ENCODE measurements around the gene SPON1. TPM values are rescaled to one million over a fixed set of nuclear protein-coding genes. Genes with fewer than 3 reads are reported as not detected.

SPON1 gene
- total and polyA plus RNA-seq, 10 of the 15 experiments (the other 5 are each of a cell fraction or from before 2014, with no cell fraction given), result 0.13 to 1.1 (median 0.18) TPM; not detected in 5

- DNase-seq (ENCODE audit: low read depth, low spot score), result no peak
- SMC1A ChIA-PET (ENCODE audit: uncharacterized antibody, unreplicated experiment), result interaction anchor here (1.2 kb wide), 1 partner anchor 42 kb away, joined by 3 read pairs; no protein-coding TSS in a partner anchor
- CTCF ChIA-PET, result interaction anchor here (0.7 to 2.2 kb wide), 4 partner anchors 16 to 152 kb away, joined by 3 to 6 read pairs (median 4); no protein-coding TSS in a partner anchor
These were observed 304.1 kb downstream of the SPON1 start for GRCh38 chr11:14266622-14267021.

GRCh38 chr11:14267861-14268635, 305.5 kb downstream of the SPON1 start:
- FAIRE-seq (no peak), DNase-seq (ENCODE audit: low read depth, low spot score) (no peak), ATAC-seq (no peak)
- Histone ChIP-seq H3K27ac (ENCODE audit: control insufficient read depth, insufficient read depth) (no peak overlapping the region), H3K4me1 (ENCODE audit: control insufficient read depth, insufficient read depth, low read length) (peaks cover 21% of the 10 kb centered on the region), H3K4me2 (ENCODE audit: control insufficient read depth, insufficient read depth) (no peak overlapping the region), H3K79me2 (ENCODE audit: control insufficient read depth, insufficient read depth, low read length) (no peaks in the 10 kb centered on the region), H4K20me1 (ENCODE audit: control insufficient read depth, insufficient read depth) (no peaks in the 10 kb centered on the region), H3K9me3 (replicated peaks; ENCODE audit: control insufficient read depth, insufficient read depth, low read length) (no peaks in the 10 kb centered on the region), H3K27me3 (replicated peaks in 1 of 2; ENCODE audit: control insufficient read depth in 2 of 2, insufficient read depth in 2 of 2, low read length in 1 of 2) (no peaks in the 10 kb centered on the region), H3K36me3 (ENCODE audit: control insufficient read depth in 2 of 2, insufficient read depth in 2 of 2, low read length in 1 of 2) (no peaks in the 10 kb centered on the region; a peak in 1 of 4 replicates), H2AFZ (ENCODE audit: control insufficient read depth, low read depth, low read length) (no peak overlapping the region), H3K4me3 (no peak overlapping the region), H3K9ac (ENCODE audit: control insufficient read depth, insufficient read depth, low read length) (no peak overlapping the region)
- intact Hi-C loops (cut with micrococcal nuclease; ENCODE audit: unreplicated experiment) (no loop called here), in situ Hi-C loops (cut with MboI) (no loop called here)
- WGBS (ENCODE audit: insufficient coverage, insufficient replicate concordance, low lambda C conversion rate, missing lambda C conversion rate), result 99% methylated on average over 6 of the region's 6 CpGs
- CTCF ChIA-PET, result interaction anchor here (1.3 to 2.2 kb wide), 2 partner anchors 40 to 151 kb away, joined by 3 to 6 read pairs; no protein-coding TSS in a partner anchor
- POLR2A ChIA-PET, result no interaction called here
- RAD21 ChIA-PET (ENCODE audit: unreplicated experiment), result no interaction called here
- SMC1A ChIA-PET (ENCODE audit: uncharacterized antibody, unreplicated experiment), result interaction anchor here (1.2 kb wide), 1 partner anchor 9 kb away, joined by 4 read pairs; no protein-coding TSS in a partner anchor
- BruUV-seq (replicated peaks), result no TSS peak
- TF ChIP-seq TAF1 (IDR thresholded peaks at IDR 0.05; ENCODE audit: borderline replicate concordance, low read depth, low read length) (no peak), MTA3 (IDR thresholded peaks at IDR 0.05; ENCODE audit: borderline replicate concordance, low read length) (no peak), CBX5 (IDR thresholded peaks at IDR 0.05; ENCODE audit: low read depth) (no peak), NR2F1 (conservative IDR thresholded peaks at IDR 0.05) (no peak), ZBTB11 (CRISPR knock-in tag; IDR thresholded peaks at IDR 0.05) (no peak), CEBPZ (IDR thresholded peaks at IDR 0.05; ENCODE audit: low read depth, low read length) (no peak), BMI1 (IDR thresholded peaks at IDR 0.05; ENCODE audit: borderline replicate concordance) (no peak), IKZF1 (conservative IDR thresholded peaks at IDR 0.05) (no peak)

More at GRCh38 chr11:14266622-14267021, 304.1 kb downstream of the SPON1 start:
- POLR2A ChIA-PET, result interaction anchor here (1.1 kb wide), 1 partner anchor 188 kb away, joined by 3 read pairs; no protein-coding TSS in a partner anchor
- Histone ChIP-seq H4K20me1 (ENCODE audit: control insufficient read depth, insufficient read depth) (no peaks in the 10 kb centered on the region), H3K27ac (ENCODE audit: control insufficient read depth, insufficient read depth) (no peak overlapping the region), H3K4me2 (ENCODE audit: control insufficient read depth, insufficient read depth) (no peak overlapping the region), H3K27me3 (replicated peaks in 1 of 2; ENCODE audit: control insufficient read depth in 2 of 2, insufficient read depth in 2 of 2, low read length in 1 of 2) (no peaks in the 10 kb centered on the region), H3K4me3 (no peak overlapping the region), H3K4me1 (ENCODE audit: control insufficient read depth, insufficient read depth, low read length) (peaks cover 14% of the 10 kb centered on the region), H3K9me3 (replicated peaks; ENCODE audit: control insufficient read depth, insufficient read depth, low read length) (no peaks in the 10 kb centered on the region), H3K79me2 (ENCODE audit: control insufficient read depth, insufficient read depth, low read length) (no peaks in the 10 kb centered on the region), H3K9ac (ENCODE audit: control insufficient read depth, insufficient read depth, low read length) (no peak overlapping the region), H2AFZ (ENCODE audit: control insufficient read depth, low read depth, low read length) (no peak overlapping the region), H3K36me3 (ENCODE audit: control insufficient read depth in 2 of 2, insufficient read depth in 2 of 2, low read length in 1 of 2) (no peaks in the 10 kb centered on the region; a peak in 1 of 4 replicates)
- WGBS (ENCODE audit: insufficient coverage, insufficient replicate concordance, low lambda C conversion rate, missing lambda C conversion rate), result 100% methylated on average over 1 of the region's 1 CpG
- in situ Hi-C loops (cut with MboI) (no loop called here), intact Hi-C loops (cut with micrococcal nuclease; ENCODE audit: unreplicated experiment) (no loop called here)
- ATAC-seq, result no peak
- no TSS peak for BruUV-seq (replicated peaks)
- TF ChIP-seq ESRRA (IDR thresholded peaks at IDR 0.05; ENCODE audit: low read length) (no peak), NFIC (IDR thresholded peaks at IDR 0.05; ENCODE audit: low read depth, low read length) (no peak), NFXL1 (IDR thresholded peaks at IDR 0.05; ENCODE audit: borderline replicate concordance) (no peak)
- FAIRE-seq, result no peak
- RAD21 ChIA-PET (ENCODE audit: unreplicated experiment), result no interaction called here
